GM19025 (cell line): ENCODE results near the gene PRDX5.

Experiments used
- ATAC-seq: cut with Tn5 transposase; IDR thresholded peaks from one replicate; pipeline ENCODE4 v1.9.1; 2021; ENCODE audit warnings: mild to moderate bottlenecking, low read depth, moderate library complexity; ENCODE audit not compliant: unreplicated experiment

Gene PRDX5

DNA sequence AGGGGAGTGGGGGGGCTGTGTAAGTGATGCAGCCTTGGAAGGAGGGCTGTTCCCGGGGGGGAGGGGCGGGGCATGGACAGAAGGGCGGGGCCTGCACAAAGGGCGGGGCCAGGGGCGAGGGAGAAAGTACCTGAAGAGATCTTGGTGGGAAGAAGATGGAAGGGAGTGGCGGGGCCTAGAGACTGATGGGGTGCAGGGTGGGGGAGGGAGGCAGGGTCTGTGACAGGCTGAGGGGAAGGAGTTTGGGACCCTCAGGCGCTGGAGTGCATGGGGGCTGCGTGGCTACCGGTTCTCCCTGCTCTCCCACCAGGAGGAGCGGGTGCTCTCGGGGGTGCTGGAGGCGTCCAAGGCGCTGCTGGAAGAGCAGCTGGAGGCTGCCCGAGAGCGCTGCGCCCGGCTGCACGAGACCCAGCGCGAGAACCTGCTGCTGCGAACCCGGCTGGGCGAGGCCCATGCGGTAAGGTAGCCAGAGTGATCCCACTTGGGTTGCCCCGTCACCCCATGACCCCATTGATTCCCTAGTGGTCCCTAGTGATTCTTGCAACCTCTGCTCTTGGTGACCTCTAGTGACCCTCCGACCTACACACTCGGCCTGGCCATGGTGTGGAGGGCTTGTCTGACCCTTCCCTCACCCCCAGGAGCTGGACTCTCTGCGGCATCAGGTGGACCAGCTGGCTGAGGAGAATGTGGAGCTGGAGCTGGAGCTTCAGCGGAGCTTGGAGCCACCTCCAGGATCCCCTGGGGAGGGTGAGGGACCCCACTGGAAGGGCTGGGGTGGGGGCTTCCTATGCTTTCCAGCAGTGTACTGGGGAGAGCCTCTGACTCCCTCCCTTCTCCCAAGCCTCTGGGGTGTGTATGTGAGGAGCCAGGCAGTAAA, 25.2 kb downstream of the PRDX5 start:
- no peak for ATAC-seq

DNA sequence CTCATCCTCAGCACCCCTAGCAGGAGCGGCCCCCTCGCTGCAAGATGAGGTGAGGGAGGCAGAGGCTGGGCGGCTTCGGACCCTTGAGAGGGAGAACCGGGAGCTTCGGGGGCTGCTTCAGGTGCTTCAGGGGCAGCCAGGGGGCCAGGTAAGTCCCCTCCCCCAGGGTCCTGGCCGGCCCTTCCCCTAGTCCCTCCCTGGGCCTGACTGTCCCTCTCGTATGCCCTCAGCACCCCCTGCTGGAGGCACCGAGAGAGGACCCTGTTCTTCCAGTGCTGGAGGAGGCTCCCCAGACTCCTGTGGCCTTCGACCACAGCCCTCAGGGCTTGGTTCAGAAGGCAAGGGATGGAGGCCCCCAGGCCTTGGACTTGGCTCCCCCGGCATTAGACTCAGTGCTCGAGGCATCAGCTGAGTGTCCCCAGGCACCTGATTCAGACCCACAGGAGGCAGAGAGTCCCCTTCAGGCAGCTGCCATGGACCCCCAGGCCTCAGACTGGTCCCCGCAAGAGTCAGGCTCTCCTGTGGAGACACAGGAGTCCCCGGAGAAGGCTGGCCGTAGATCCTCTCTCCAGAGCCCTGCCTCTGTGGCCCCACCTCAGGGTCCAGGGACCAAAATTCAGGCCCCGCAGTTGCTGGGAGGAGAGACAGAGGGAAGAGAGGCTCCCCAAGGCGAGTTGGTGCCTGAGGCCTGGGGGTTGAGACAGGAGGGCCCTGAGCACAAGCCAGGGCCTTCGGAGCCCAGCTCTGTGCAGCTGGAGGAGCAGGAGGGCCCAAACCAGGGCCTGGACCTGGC, 26.0 kb downstream of the PRDX5 start:
- no peak for ATAC-seq

DNA sequence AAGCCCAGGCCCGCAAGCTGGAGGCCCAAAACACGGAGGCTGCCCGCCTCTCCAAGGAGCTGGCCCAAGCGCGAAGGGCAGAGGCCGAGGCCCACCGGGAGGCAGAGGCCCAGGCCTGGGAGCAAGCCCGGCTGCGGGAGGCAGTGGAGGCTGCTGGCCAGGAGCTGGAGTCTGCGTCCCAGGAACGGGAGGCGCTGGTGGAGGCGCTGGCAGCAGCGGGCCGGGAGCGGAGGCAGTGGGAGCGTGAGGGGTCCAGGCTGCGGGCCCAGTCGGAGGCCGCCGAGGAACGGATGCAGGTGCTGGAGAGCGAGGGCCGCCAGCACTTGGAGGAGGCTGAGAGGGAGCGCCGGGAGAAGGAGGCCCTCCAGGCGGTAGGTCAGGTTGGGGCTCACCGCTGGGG, 26.9 kb downstream of the PRDX5 start:
- no peak for ATAC-seq

DNA sequence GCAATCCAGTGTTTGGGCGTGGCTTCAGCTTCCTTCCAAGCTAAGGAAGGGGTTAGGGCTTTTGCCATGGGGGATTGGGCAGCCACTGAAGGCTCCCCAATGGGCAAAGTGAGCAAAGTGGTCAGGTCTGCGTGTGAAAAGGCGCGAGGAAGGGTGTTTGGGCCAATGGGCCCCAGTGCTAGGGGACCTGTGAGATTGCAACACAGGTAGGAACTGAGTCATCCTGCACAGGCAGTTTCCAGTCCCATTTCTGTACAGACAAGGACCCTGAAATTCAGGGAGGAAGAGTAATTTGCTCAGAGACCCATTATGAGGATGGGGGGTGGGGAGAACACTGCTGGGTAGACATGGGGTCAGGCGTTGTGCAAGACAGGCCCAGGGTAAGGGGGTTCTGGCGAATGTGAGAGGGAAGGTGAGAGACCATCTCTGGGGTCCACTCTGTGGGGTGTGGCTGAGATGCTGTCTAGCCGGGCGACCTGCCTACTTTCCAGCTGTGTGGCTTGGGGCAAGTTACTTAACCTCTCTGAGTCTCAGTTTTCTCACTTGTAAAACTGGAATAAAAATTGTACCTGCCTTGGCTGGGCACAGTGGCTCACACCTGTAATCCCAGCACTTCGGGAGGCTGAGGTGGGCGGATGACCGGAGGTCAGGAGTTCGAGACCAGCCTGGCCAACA, 29.4 kb downstream of the PRDX5 start:
- no peak for ATAC-seq

DNA sequence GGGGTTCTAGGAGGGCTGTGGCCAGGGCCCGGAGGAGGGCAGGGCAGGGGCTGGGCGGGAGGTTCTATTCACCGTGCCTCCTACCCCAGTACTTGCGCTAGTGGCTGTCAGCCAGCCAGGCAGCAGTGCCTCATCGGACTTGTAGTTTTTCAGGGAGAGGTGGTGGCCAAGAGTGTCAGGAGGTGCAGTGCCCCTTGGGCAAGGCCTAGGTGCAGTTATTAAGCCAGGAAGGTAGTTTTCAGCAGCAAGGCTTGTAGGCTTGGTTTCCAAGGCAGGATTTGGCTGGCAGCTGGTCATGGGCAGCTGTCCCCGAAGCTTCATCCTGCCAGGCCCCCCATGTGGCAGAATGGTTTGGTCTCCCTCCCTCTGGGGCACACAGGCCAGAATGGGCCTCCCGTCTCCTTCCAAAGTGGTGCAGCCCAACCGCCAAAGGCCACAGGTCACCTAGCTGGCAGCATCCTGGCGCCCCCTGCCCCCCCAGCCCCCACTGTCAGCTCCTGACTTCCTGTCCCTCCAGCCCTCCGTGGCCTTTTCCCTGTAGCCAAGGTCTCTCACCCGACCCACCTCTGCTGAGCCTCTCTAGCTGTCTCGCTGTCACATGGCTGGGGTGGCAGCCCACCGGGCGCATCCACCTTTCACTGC, 30.6 kb downstream of the PRDX5 start:
- ATAC-seq = no peak

DNA sequence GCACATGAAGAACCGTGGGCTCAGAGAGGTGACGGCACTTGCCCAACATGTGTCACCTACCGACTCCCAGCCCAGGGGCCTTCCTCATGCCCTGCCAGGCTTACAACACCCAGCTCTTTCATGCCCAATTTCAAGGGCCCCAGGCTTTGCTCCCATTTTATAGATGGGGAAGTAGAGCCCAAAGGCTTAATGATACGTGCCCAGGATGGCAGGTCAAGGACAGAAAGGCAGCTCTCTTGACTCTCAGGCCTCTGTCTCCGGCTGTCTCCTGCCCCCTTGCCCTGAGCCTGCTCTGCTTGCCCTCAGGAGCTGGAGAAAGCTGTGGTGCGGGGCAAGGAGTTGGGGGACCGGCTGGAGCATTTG, 31.1 kb downstream of the PRDX5 start:
- no peak for ATAC-seq

DNA sequence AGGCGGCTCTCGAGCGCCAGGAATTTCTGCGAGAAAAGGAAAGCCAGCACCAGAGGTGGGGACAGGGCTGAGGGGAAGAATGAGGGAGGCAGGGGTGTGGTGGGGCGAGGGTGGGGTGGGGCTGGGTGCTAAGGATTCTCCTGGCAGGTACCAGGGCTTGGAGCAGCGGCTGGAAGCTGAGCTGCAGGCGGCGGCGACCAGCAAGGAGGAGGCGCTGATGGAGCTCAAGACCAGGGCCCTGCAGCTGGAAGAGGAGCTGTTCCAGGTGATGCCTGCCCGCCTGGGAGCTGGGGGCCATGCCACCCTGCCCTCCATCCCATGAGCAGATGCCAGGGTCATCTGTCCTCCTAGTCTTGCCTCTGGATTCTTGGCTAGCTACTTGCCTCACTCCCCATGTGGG, 31.5 kb downstream of the PRDX5 start:
- no peak for ATAC-seq

DNA sequence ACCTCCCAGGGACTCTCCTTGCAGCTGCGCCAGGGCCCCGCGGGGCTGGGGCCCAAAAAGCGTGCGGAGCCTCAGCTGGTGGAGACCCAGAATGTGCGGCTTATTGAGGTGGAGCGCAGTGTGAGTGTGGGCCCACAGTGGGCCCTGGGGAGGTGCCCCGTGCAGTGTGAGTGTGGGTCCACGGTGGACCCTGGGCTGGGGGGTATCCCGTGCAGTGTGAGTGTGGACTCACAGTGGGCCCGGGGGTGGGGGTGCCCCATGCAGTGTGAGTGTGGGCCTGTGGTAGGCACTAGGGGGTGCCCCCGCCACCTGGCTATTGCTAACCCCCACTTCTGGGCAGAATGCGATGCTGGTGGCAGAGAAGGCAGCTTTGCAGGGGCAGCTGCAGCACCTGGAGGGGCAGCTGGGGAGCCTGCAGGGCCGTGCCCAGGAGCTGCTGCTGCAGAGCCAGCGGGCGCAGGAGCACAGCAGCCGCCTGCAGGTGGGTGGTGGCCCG, 33.3 kb downstream of the PRDX5 start:
- ATAC-seq = no peak

DNA sequence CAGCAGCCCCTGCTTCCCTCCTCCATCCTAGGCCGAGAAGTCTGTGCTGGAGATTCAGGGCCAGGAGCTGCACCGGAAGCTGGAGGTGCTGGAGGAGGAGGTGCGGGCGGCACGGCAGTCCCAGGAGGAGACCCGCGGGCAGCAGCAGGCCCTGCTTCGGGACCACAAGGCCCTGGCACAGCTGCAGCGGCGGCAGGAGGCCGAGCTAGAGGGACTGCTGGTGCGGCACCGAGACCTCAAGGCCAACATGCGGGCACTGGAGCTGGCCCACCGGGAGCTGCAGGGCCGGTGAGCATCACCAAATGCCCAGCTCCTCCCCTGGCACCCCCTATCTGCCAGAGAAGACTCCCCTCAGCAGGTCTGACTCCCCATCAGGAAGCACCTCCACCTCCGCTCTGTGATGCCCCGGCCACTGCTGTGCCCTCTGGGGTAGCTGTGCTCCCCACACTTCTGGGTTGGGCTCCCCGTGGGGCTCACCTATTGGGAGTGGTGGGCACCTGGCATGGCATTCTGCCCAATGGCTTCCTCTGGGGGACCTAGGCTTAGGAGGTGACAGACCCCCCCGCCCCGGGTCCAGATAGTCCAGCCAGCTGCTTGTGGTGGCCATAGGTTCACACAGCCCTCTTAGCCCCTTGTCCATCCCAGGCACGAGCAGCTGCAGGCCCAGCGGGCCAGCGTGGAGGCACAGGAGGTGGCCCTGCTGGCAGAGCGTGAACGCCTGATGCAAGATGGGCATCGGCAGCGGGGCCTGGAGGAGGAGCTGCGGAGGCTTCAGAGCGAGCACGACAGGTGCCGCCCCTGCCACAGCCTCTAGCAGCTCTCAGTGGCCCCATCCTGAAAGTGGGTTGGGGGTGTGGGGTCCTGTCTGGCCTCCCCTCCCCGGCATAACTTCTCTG, 34.4 kb downstream of the PRDX5 start:
- no peak for ATAC-seq

DNA sequence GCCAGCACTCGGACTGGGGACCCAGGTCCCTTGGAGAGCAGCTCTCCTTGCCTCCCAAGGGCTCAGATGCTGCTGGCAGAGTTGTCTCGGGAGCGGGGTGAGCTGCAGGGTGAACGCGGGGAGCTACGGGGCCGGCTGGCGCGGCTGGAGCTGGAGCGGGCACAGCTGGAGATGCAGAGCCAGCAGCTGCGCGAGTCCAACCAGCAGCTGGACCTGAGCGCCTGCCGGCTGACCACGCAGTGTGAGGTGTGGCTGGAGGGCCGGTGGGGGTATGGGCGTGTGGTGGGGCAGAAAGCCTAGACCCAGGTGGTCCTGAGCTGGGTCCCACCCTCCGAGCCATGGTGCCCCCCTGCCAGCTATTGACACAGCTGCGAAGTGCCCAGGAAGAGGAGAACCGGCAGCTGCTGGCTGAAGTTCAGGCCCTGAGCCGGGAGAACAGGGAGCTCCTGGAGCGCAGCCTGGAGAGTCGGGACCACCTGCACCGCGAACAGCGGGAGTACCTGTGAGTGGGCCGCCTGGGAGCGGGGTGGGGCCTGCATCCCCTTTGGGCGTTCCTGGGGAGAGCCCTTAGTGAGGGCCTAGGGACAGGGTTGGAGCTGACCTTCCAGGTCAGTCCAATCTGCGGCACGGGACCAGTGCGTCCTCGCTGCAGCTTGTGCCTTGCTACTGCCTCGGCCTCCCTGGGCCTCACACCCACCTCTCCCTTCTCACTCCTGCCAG, 35.2 kb downstream of the PRDX5 start:
- ATAC-seq = no peak

DNA sequence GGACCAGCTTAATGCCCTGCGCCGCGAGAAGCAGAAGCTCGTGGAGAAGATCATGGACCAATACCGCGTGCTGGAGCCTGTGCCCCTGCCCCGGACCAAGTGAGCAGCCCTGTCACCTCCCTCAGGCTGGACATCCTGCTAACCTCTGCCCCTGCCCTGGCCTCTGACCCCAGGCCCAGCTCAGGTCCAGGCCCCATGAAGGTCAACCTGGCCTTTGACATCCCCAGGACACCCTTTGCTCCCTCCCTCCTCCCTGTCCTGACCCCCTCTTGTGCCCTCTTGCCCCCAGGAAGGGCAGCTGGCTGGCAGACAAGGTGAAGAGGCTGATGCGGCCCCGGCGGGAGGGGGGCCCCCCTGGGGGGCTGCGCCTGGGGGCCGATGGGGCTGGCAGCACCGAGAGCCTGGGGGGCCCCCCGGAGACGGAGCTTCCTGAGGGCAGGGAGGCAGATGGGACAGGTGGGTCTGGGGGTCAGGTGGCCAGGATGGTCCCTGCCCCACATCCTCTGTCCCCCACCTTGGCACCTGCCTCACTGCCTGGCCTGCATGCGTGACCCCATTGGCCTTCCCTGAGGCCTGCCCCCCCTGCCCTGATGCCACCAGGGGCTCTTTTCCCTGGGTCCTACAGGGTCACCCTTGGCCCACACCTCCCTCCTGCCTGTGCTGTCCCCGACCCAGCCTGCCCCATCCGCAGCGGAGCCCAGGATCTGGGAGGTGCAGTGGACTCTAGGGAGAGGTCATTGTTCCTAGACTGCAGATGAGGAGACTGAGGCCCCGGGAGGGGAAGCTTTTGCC, 36.0 kb downstream of the PRDX5 start:
- no peak for ATAC-seq

DNA sequence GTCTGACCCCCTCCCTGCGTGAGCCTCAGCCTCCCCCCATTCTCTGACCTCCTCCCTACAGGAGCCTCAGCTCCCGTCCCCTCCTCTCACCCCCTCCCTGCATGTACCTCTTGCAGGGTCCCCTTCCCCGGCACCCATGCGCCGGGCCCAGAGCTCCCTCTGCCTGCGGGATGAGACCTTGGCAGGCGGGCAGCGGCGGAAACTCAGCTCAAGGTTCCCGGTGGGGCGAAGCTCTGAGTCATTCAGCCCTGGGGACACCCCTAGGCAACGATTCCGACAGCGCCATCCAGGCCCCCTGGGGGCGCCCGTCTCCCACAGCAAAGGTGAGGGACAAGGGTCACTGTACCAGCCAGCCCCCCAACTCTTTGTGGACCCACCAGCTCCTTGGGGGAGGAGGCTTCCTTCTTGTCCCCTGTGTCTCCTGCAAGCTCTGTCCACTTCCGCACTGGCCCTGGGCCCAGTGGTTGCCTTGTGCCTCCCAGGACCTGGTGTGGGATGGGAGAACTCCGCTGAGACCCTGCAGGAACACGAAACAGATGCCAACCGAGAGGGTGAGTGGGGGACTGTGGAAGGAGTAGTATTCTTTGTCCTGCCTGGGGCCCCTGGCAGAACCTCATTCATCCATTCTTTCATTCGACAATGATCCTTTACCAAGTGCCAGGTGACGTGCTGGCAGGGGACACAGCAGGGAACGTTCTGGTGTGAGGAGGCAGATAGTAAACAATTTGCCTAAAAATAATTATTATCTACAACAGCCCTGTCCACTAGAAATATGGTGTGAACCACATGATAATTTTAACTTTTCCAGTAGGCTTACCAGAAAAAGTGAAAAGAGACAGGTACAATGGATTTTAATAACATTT, 37.4 kb downstream of the PRDX5 start:
- no peak for ATAC-seq

DNA sequence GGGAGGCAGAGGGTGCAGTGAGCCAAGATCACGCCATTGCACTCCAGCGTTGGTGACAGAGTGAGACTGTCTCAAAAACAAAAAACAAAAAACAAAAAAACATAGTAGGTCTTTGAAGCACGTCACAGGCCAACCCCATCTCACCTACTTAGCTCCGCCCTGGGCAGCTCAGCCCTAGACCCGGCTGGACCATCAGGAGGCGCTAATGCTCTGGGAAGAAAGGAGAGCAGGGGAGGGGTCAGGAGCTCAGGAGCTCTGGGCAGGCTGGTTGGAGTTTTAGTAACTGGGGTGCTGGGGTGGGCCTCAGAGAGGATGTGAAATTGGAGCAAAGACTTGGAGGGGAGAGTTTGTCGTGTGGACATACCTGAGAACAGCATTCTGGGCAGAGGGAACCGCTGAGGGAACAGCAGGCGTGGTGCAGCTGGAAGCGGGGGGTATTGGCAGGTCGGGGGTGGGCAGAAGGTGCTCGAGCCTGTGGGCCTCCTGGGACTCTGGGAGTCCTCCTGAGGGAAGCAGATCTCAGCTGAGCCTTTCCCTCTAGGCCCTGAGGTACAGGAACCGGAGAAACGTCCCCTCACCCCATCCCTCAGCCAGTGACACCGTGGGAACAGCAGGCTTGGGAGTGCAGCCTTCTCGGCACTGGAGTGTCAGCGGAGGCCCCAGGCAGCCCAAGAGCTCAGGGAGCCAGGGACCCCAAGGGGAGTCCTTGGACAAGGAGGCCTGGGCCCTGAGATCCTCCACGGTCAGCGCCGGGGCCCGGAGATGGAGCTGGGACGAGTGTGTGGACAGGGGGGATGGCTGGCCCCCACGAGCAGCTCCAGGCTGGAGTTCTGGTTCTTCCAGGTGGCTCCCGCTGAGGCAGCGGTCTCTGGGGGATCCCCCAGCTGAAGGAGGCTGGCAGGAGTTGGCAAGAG, 38.8 kb downstream of the PRDX5 start:
- ATAC-seq = no peak

DNA sequence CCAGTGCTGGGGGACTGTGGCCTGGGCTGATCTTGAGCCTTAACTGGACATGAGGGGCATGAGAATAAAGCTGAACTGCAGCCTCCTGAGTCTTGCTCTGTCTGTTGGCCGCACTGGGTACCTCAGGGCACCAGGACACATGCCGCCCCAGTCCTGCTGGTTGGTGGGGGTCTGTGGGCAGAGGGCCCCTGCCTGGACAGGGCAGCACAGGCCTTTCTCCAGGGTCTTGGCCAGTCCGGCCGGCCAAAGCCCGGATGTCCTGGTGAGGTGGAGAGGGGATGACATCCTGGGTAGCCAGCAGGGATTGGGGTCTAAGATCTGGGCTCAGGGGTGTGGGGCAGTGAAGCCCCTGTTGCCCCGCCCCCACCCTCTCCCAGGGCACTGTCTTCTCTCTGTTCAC, 39.5 kb downstream of the PRDX5 start:
- ATAC-seq = no peak

DNA sequence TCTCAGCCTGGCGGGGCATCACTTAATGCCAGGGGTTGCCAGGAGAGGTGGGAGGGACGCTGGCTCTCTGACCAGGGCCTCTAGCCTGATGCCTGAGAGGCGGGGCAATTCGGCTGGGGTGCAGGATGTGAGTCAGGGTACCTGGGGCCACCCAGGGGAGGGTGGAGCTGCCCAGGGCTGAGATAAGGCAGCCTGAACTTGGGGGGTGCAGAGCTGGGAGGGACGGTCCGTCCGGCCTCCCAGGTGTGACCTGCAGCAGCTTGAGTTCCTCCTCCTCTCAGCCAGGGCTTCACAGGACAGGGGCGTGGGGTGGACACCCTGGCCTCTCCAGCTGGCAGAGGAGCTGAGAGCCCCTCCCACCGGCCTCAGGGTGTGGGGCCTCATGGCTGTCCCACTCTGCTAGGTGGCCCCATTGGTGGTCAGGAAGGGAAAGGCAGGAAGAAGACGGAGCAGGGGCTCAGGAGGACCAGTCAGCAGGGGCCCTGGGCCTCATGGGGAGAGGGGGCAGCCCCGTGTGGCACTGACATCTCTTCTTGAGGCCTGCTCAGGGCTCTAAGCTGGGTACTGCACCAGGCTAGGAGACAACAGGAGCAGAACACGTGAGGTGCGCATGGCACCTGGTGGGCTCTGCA, 40.1 kb downstream of the PRDX5 start:
- no peak for ATAC-seq

DNA sequence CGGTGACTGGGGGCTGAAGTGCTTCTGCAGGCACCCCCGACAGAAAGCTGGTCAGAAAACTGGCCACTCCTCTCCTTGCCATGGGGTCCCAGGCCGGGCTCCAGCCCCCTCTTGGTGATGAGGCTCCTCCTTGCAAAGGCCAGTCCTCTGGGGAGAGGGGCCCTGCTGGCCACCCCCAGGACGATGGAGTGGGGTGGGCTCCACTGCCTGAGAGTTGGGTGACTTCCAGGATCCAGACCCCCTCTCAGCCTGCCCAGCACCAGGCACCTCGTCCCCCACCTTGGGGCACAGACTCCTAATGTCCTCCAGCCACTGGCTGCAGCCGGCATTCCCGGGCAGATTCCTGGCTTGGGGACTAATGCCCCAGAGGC, 40.6 kb downstream of the PRDX5 start:
- ATAC-seq = no peak
